OCI-LY7 (cell line): ENCODE data around the gene NEDD1. TPM values are rescaled to one million over a fixed set of nuclear protein-coding genes. Genes with fewer than 3 reads are reported as not detected.

ENCODE experiments used
- BruUV-seq: library from RNA; stranded (reverse); fragments of 400-500 nt; replicated peaks from 2 replicates; lab custom pipeline; 2021; lab: Mats Ljungman, UMichigan
- CTCF ChIA-PET: fragments of 300-600 bp; sonication (Branson Sonifier 250); formaldehyde crosslinking; loops from one replicate; lab custom pipeline; 2022; ENCODE audit warnings: antibody characterized with exemption; ENCODE audit not compliant: unreplicated experiment; lab: Charles Lee
- POLR2A ChIA-PET: fragments of 300-600 bp; sonication (Branson Sonifier 250); formaldehyde crosslinking; loops from one replicate; lab custom pipeline; 2022; ENCODE audit warnings: antibody characterized with exemption; lab: Charles Lee
- DNase-seq: peaks from one replicate; pipeline ENCODE4 v3.0.0-alpha.2; 2015; ENCODE audit warnings: low spot score
- H2AFZ ChIP-seq: fragments of 200-600 bp; sonication (generic), shearing (Covaris generic); 2 replicates; pipeline ENCODE4 v1.6.1; 2014; ENCODE audit warnings: mild to moderate bottlenecking, antibody characterized with exemption, low read length, moderate library complexity
- H3K27ac ChIP-seq: fragments of 200-600 bp; sonication (generic); 2 replicates; pipeline ENCODE4 v1.5.1; 2014; ENCODE audit warnings: mixed run types, low read depth, mild to moderate bottlenecking, moderate library complexity, low read length, inconsistent platforms; ENCODE audit not compliant: poor library complexity, severe bottlenecking
- H3K36me3 ChIP-seq: fragments of 200-600 bp; sonication (generic); 2 replicates; pipeline ENCODE4 v1.6.1; 2014; ENCODE audit warnings: mild to moderate bottlenecking, antibody characterized with exemption, low read length, moderate library complexity, mixed read lengths; ENCODE audit not compliant: insufficient read depth
- H3K4me1 ChIP-seq: fragments of 200-600 bp; sonication (generic); 2 replicates; pipeline ENCODE4 v1.5.1; 2014; ENCODE audit warnings: mild to moderate bottlenecking, low read length; ENCODE audit not compliant: insufficient read depth, poor library complexity, severe bottlenecking
- H3K4me2 ChIP-seq: fragments of 200-600 bp; sonication (generic); 2 replicates; pipeline ENCODE4 v1.6.1; 2014; ENCODE audit warnings: mild to moderate bottlenecking, low read length
- H3K4me3 ChIP-seq: fragments of 200-600 bp; sonication (generic); 2 replicates; pipeline ENCODE4 v1.5.1; 2014; ENCODE audit warnings: mild to moderate bottlenecking, low read depth, low read length; ENCODE audit not compliant: poor library complexity, severe bottlenecking
- H3K79me2 ChIP-seq: fragments of 200-600 bp; sonication (generic); 2 replicates; pipeline ENCODE4 v1.6.1; 2016; ENCODE audit warnings: low read depth, mild to moderate bottlenecking, low read length, moderate library complexity, mixed read lengths; ENCODE audit not compliant: insufficient read depth
- H3K9me2 ChIP-seq: fragments of 200-600 bp; sonication (generic); 2 replicates; pipeline ENCODE4 v1.6.1; 2016; ENCODE audit warnings: mild to moderate bottlenecking, low read length, mixed read lengths; ENCODE audit not compliant: insufficient read depth
- H3K9me3 ChIP-seq: fragments of 200-600 bp; sonication (generic); 2 replicates; pipeline ENCODE4 v1.6.1; 2014; ENCODE audit warnings: mild to moderate bottlenecking, mixed run types, low read length, mixed read lengths
- H4K20me1 ChIP-seq: fragments of 200-600 bp; sonication (generic); 2 replicates; pipeline ENCODE4 v1.6.1; 2014; ENCODE audit warnings: mild to moderate bottlenecking, antibody characterized with exemption, low read length, moderate library complexity, mixed read lengths; ENCODE audit not compliant: insufficient read depth
- CTCF ChIP-seq: fragments of 200-600 bp; sonication (generic); conservative IDR thresholded peaks from 2 replicates; pipeline ENCODE4 v1.5.1; 2014; ENCODE audit warnings: mild to moderate bottlenecking, antibody characterized with exemption, low read length, moderate library complexity, mixed read lengths
- EZH2phosphoT487 ChIP-seq: fragments of 200-600 bp; sonication (generic); IDR thresholded peaks from 2 replicates; pipeline ENCODE4 v1.6.1; 2018; ENCODE audit warnings: low read depth, borderline replicate concordance, mild to moderate bottlenecking, mixed run types, antibody characterized with exemption, low read length, moderate library complexity, mixed read lengths
- intact Hi-C: fragments of 100-400 bp; cut with micrococcal nuclease; formaldehyde crosslinking; loops from one replicate; pipeline ENCODE4 v1.10.0; 2022; ENCODE audit not compliant: unreplicated experiment
- total RNA-seq, 2 experiments: library from RNA; depleted of rRNA in 1 of 2; stranded (reverse); fragments of >200 nt in 1 of 2; shearing (Covaris generic) in 1 of 2; gene quantifications; 2 replicates each; pipeline ENCODE4 v1.2.3, GENCODE V29; 2014 to 2022

Gene NEDD1
- total RNA-seq, 2 experiments from 2014 or later = 32.8 to 39.2 TPM

- Histone ChIP-seq H3K4me1 (peaks cover 35% of the 10 kb centered on the region), H3K9me2 (no peaks in the 10 kb centered on the region), H4K20me1 (peaks cover 13% of the 10 kb centered on the region; the same call in 1 of the 2 replicates), H3K36me3 (peaks cover 67% of the 10 kb centered on the region), H3K27ac (no peak overlapping the region), H2AFZ (no peak overlapping the region), H3K4me2 (no peak overlapping the region), H3K4me3 (no peak overlapping the region), H3K79me2 (peaks cover 74% of the 10 kb centered on the region), H3K9me3 (no peaks in the 10 kb centered on the region)
- no TSS peak for BruUV-seq
- intact Hi-C loops = no loop called here
- POLR2A ChIA-PET = interaction anchor here (0.6 to 2.4 kb wide), 5 partner anchors 13 to 1607 kb away, joined by 3 to 8 read pairs (median 3); no protein-coding TSS in a partner anchor
- TF ChIP-seq EZH2phosphoT487 (no peak), CTCF (no peak)
- CTCF ChIA-PET = no interaction called here
- no peak for DNase-seq
Measured at GRCh38 chr12:96912943-96913342, 5.9 kb downstream of the NEDD1 start.

- DNase-seq = no peak
- no peak overlapping the region for H3K27ac ChIP-seq
- intact Hi-C loops = no loop called here
- no peaks in the 10 kb centered on the region for H3K9me2 ChIP-seq
- no peak overlapping the region for H3K4me3 ChIP-seq
- ChIA-PET POLR2A (interaction anchor here (0.7 kb wide), 1 partner anchor 355 kb away, joined by 3 read pairs; no protein-coding TSS in a partner anchor), CTCF (no interaction called here)
- no peak overlapping the region for H2AFZ ChIP-seq
- H3K4me1 ChIP-seq = no peaks in the 10 kb centered on the region
- H3K9me3 ChIP-seq = peaks cover 6% of the 10 kb centered on the region; the same call in 1 of the 2 replicates
- BruUV-seq = no TSS peak
- H4K20me1 ChIP-seq = no peaks in the 10 kb centered on the region
- no peak for TF ChIP-seq EZH2phosphoT487
- TF ChIP-seq CTCF = no peak
- no peak overlapping the region for H3K4me2 ChIP-seq
- H3K79me2 ChIP-seq = peaks cover 24% of the 10 kb centered on the region; the same call in 1 of the 2 replicates
- H3K36me3 ChIP-seq = peaks cover 84% of the 10 kb centered on the region
Measured at GRCh38 chr12:96919510-96920210, 12.6 kb downstream of the NEDD1 start.

GRCh38 chr12:96948782-96949181, 41.7 kb downstream of the NEDD1 start:
- no peak overlapping the region for H3K4me3 ChIP-seq
- peaks cover 89% of the 10 kb centered on the region for H3K36me3 ChIP-seq
- BruUV-seq = no TSS peak
- H3K9me2 ChIP-seq = no peaks in the 10 kb centered on the region
- H3K4me2 ChIP-seq = no peak overlapping the region
- no peak for TF ChIP-seq EZH2phosphoT487
- no peak for TF ChIP-seq CTCF
- H3K4me1 ChIP-seq = no peaks in the 10 kb centered on the region
- H3K9me3 ChIP-seq = peaks cover 9% of the 10 kb centered on the region; the same call in 1 of the 2 replicates
- no peaks in the 10 kb centered on the region for H3K79me2 ChIP-seq
- POLR2A ChIA-PET = interaction anchor here (1.7 kb wide), 1 partner anchor 12 kb away, joined by 5 read pairs; no protein-coding TSS in a partner anchor
- CTCF ChIA-PET = no interaction called here
- H4K20me1 ChIP-seq = no peaks in the 10 kb centered on the region
- DNase-seq = no peak
- H3K27ac ChIP-seq = no peak overlapping the region
- H2AFZ ChIP-seq = no peak overlapping the region
- intact Hi-C loops = no loop called here
